IMR-90 (cell line): ENCODE data around the gene STAT4. TPM values are rescaled to one million over a fixed set of nuclear protein-coding genes. Genes with fewer than 3 reads are reported as not detected.
A peak's percentile ranks its signal among the peaks of the same experiment; 100 is the strongest.

Experiments used
- ATAC-seq: fragments of 200-7000 bp; cut with Tn5 transposase; 2 replicates; pipeline ENCODE4 v1.9.1; 2020; ENCODE audit warnings: low read depth, mild to moderate bottlenecking, moderate library complexity
- BruUV-seq: library from RNA; stranded (reverse); fragments of 400-500 nt; replicated peaks from 2 replicates; lab custom pipeline; 2021; lab: Mats Ljungman, UMichigan
- CTCF ChIA-PET: fragments of 300-600 bp; formaldehyde crosslinking; extraction: SDS; loops from one replicate; lab custom pipeline; 2021; ENCODE audit warnings: antibody characterized with exemption; lab: Yijun Ruan, JAX
- POLR2A ChIA-PET: fragments of 300-600 bp; sonication (Branson Sonifier 250); formaldehyde crosslinking; loops from one replicate; lab custom pipeline; 2022; ENCODE audit warnings: antibody characterized with exemption; ENCODE audit not compliant: unreplicated experiment; lab: Charles Lee
- DNase-seq: peaks from one replicate; pipeline ENCODE4 v3.0.0; 2013
- H2AFZ ChIP-seq: replicated peaks from 2 replicates; pipeline ENCODE3; 2013; ENCODE audit warnings: low read length, mild to moderate bottlenecking; ENCODE audit not compliant: poor library complexity
- H2AK5ac ChIP-seq: 2 replicates; pipeline ENCODE4 v1.6.1; 2013; ENCODE audit warnings: low read depth, low read length, inconsistent platforms
- H2AK9ac ChIP-seq: replicated peaks from 2 replicates; pipeline ENCODE3; 2013; ENCODE audit warnings: mild to moderate bottlenecking, low read depth, low read length, moderate library complexity; ENCODE audit not compliant: poor library complexity
- H2BK120ac ChIP-seq: 2 replicates; pipeline ENCODE4 v1.6.1; 2013; ENCODE audit warnings: low read depth, low read length, inconsistent platforms
- H2BK15ac ChIP-seq: 3 replicates; pipeline ENCODE4 v1.6.1; 2013; ENCODE audit warnings: low read depth, low read length, inconsistent platforms
- H2BK20ac ChIP-seq: 2 replicates; pipeline ENCODE4 v1.6.1; 2013; ENCODE audit warnings: low read depth, mild to moderate bottlenecking, inconsistent platforms, low read length, moderate library complexity
- H2BK5ac ChIP-seq: 2 replicates; pipeline ENCODE4 v1.6.1; 2013; ENCODE audit warnings: mild to moderate bottlenecking, low read depth, low read length, inconsistent platforms; ENCODE audit not compliant: poor library complexity, severe bottlenecking
- H3K14ac ChIP-seq: replicated peaks from 2 replicates; pipeline ENCODE4 v1.6.1; 2013; ENCODE audit warnings: low read depth, low read length, inconsistent platforms
- H3K18ac ChIP-seq: 2 replicates; pipeline ENCODE4 v1.6.1; 2013; ENCODE audit warnings: low read depth, low read length, control low read depth
- H3K23ac ChIP-seq: 2 replicates; pipeline ENCODE4 v1.6.1; 2013; ENCODE audit warnings: low read depth, low read length, inconsistent platforms
- H3K27ac ChIP-seq: 2 replicates; pipeline ENCODE4 v1.5.1; 2013; ENCODE audit warnings: mild to moderate bottlenecking, control low read depth, low read length; ENCODE audit not compliant: insufficient read depth
- H3K27me3 ChIP-seq: 2 replicates; pipeline ENCODE4 v1.6.1; 2013; ENCODE audit warnings: low read length; ENCODE audit not compliant: control insufficient read depth, insufficient read depth
- H3K36me3 ChIP-seq: 2 replicates; pipeline ENCODE4 v1.6.1; 2013; ENCODE audit warnings: low read length, mixed read lengths; ENCODE audit not compliant: control insufficient read depth, insufficient read depth
- H3K4ac ChIP-seq: 2 replicates; pipeline ENCODE4 v1.6.1; 2013; ENCODE audit warnings: low read depth, low read length, inconsistent platforms
- H3K4me1 ChIP-seq: 2 replicates; pipeline ENCODE4 v1.6.1; 2013; ENCODE audit warnings: low read length, mixed read lengths; ENCODE audit not compliant: control insufficient read depth, insufficient read depth
- H3K4me2 ChIP-seq: 2 replicates; pipeline ENCODE4 v1.6.1; 2013; ENCODE audit warnings: low read depth, mild to moderate bottlenecking, control low read depth, low read length, moderate library complexity
- H3K4me3 ChIP-seq: 2 replicates; pipeline ENCODE4 v1.5.1; 2013; ENCODE audit warnings: low read depth, mild to moderate bottlenecking, control low read depth, low read length, moderate library complexity; ENCODE audit not compliant: insufficient read depth
- H3K56ac ChIP-seq: 2 replicates; pipeline ENCODE4 v1.6.1; 2013; ENCODE audit warnings: low read length, inconsistent platforms; ENCODE audit not compliant: insufficient read depth; ENCODE audit errors: extremely low read depth
- H3K79me1 ChIP-seq, 2 experiments: 2 replicates each; pipeline ENCODE4 v1.6.1; 2013; ENCODE audit warnings: low read length in 2 of 2, inconsistent platforms in 1 of 2, low read depth in 1 of 2
- H3K9ac ChIP-seq: 2 replicates; pipeline ENCODE4 v1.6.1; 2013; ENCODE audit warnings: low read depth, low read length, control low read depth
- H3K9me1 ChIP-seq: 2 replicates; pipeline ENCODE4 v1.6.1; 2013; ENCODE audit warnings: low read length, inconsistent platforms; ENCODE audit not compliant: insufficient read depth
- H3K9me3 ChIP-seq: 2 replicates; pipeline ENCODE4 v1.6.1; 2013; ENCODE audit warnings: low read length; ENCODE audit not compliant: control insufficient read depth, insufficient read depth
- H4K20me1 ChIP-seq: 2 replicates; pipeline ENCODE4 v1.6.1; 2013; ENCODE audit warnings: low read length, inconsistent platforms; ENCODE audit not compliant: insufficient read depth
- H4K5ac ChIP-seq: 2 replicates; pipeline ENCODE4 v1.6.1; 2013; ENCODE audit warnings: mild to moderate bottlenecking, low read depth, low read length, control low read depth
- H4K8ac ChIP-seq, 2 experiments: 2 replicates each; pipeline ENCODE4 v1.6.1; 2013; ENCODE audit warnings: low read depth in 2 of 2, low read length in 2 of 2, control low read depth in 1 of 2, inconsistent platforms in 1 of 2
- H4K91ac ChIP-seq: 2 replicates; pipeline ENCODE4 v1.6.1; 2013; ENCODE audit warnings: low read depth, low read length, inconsistent platforms; ENCODE audit not compliant: insufficient read depth
- MAZ ChIP-seq: IDR thresholded peaks from 2 replicates; pipeline ENCODE4 v1.6.1; 2012; ENCODE audit warnings: low read depth, mild to moderate bottlenecking, low read length, improper control_type of control experiment, moderate library complexity, borderline replicate concordance
- RAD21 ChIP-seq: IDR thresholded peaks from 2 replicates; pipeline ENCODE4 v1.6.1; 2012; ENCODE audit warnings: low read length, improper control_type of control experiment
- RCOR1 ChIP-seq: IDR thresholded peaks from 2 replicates; pipeline ENCODE4 v1.6.1; 2012; ENCODE audit warnings: mild to moderate bottlenecking, low read length, improper control_type of control experiment; ENCODE audit not compliant: insufficient replicate concordance
- SMC3 ChIP-seq: fragments of 150-350 bp; IDR thresholded peaks from 2 replicates; pipeline ENCODE4 v1.6.1; 2016; ENCODE audit warnings: low read depth, mild to moderate bottlenecking, antibody characterized with exemption, low read length, moderate library complexity
- WGBS, 2 experiments: methylation state at CpG; one replicate each; pipeline versions ENCODE4 v1.1.5 to v1.1.7; 2013; ENCODE audit warnings: missing lambda C conversion rate in 2 of 2; ENCODE audit not compliant: insufficient read length in 1 of 2; ENCODE audit errors: extremely low coverage in 2 of 2; 5-methylcytosine and 5-hydroxymethylcytosine counted together
- dilution Hi-C: fragments of 300-500 bp; cut with HindIII; formaldehyde crosslinking; loops from one replicate; pipeline ENCODE4 v1.14.3; 2018; ENCODE audit warnings: low sequenced_read_pairs; ENCODE audit not compliant: unreplicated experiment
- in situ Hi-C: fragments of 300-500 bp; cut with MboI; formaldehyde crosslinking; loops from 3 replicates; pipeline ENCODE4 v1.14.3; 2019; ENCODE audit warnings: low sequenced_read_pairs, inconsistent platforms, mixed read lengths
- intact Hi-C: fragments of 100-400 bp; cut with micrococcal nuclease; formaldehyde crosslinking; loops from 2 replicates; pipeline ENCODE4 v1.10.0; 2022
- polyA plus RNA-seq, 3 experiments: library from polyadenylated mRNA; depleted of rRNA; stranded (reverse); fragments of >200 nt; gene quantifications; 2 replicates each; pipeline ENCODE4 v1.2.3, GENCODE V29; 2012; ENCODE audit warnings: low replicate concordance in 1 of 3
- total RNA-seq: library from RNA; depleted of rRNA; stranded (reverse); fragments of >200 nt; gene quantifications from 2 replicates; pipeline ENCODE4 v1.2.3, GENCODE V29; 2012
- TF ChIP-seq, protein P1 (sequence below): conservative IDR thresholded peaks from 2 replicates; pipeline ENCODE4 v1.5.1; 2012; ENCODE audit warnings: mild to moderate bottlenecking, low read depth, low read length, improper control_type of control experiment

STAT4 gene
- total and polyA plus RNA-seq, 2 of the 4 experiments (the other 2 are of a cell fraction), result 0.36 to 0.48 TPM

DNA sequence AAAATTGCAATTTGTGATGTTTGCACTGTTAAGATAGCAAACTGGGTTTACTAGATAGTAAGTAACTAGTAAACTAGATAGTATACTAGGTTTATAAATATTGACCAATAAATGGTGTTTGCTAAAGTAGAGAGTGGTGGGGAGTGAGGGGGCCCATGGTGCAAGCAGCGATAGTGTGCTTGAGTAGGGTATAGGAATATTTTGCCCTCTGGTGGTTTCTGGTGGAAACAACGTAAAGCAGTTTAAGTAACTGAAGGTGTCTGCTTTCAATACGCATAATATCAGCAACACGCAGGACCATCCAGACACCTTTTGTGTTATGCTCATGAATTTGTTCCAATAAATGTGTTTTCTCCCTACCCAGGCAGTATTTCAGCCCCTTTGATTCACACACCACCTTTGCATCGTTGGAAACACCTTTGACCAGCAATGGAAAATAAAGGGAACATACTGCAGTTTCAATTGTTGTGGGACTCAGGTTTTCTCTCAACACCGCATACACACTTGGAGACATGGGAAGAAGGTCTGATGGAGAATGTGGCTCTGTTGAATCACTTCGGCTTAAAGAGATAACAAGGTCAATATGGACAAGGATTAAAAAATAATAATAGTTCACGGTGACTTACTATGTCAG, 120.2 kb downstream of the STAT4 start:
- Histone ChIP-seq H3K36me3 (no peaks in the 10 kb centered on the region), H3K9me1 (0 out of 2 replicates have a peak, but pooled peaks cover 3% of the 10 kb centered on the region), H3K4me3 (no peak overlapping the region), H2BK20ac (peak overlapping the region; percentile 69), H3K79me1 (no peaks in the 10 kb centered on the region), H3K23ac (no peak overlapping the region), H3K18ac (no peak overlapping the region), H3K14ac (0 out of 2 replicates have a peak overlapping the region, but pooled peaks have one; percentile 48), H4K8ac (no peak overlapping the region; a peak in 1 of 4 replicates), H2BK120ac (peak overlapping the region; percentile 44; the same call in 1 of the 2 replicates), H4K20me1 (no peaks in the 10 kb centered on the region), H4K5ac (no peak overlapping the region), H3K9me3 (no peaks in the 10 kb centered on the region), H2BK5ac (no peak overlapping the region), H2AFZ (peak overlapping the region; percentile 82), H3K27ac (no peak overlapping the region), H3K9ac (no peak overlapping the region), H2AK9ac (peak overlapping the region; percentile 47), H2AK5ac (peak overlapping the region; percentile 70; the same call in 1 of the 2 replicates), H3K4me1 (peaks cover 6% of the 10 kb centered on the region), H3K4ac (peak overlapping the region; percentile 36; the same call in 1 of the 2 replicates), H4K91ac (no peak overlapping the region), H2BK15ac (peak overlapping the region; percentile 47; the same call in 1 of the 3 replicates), H3K56ac (no peak overlapping the region), H3K4me2 (peak overlapping the region; percentile 52; the same call in 1 of the 2 replicates), H3K27me3 (no peaks in the 10 kb centered on the region)
- TF ChIP-seq SMC3, result peak; percentile 62
- 0 out of 2 replicates have a peak, but pooled peaks have one; percentile 21 for TF ChIP-seq MAZ
- TF ChIP-seq RCOR1, result no peak
- TF ChIP-seq RAD21, result peak; percentile 55
- TF ChIP-seq, protein P1, sequence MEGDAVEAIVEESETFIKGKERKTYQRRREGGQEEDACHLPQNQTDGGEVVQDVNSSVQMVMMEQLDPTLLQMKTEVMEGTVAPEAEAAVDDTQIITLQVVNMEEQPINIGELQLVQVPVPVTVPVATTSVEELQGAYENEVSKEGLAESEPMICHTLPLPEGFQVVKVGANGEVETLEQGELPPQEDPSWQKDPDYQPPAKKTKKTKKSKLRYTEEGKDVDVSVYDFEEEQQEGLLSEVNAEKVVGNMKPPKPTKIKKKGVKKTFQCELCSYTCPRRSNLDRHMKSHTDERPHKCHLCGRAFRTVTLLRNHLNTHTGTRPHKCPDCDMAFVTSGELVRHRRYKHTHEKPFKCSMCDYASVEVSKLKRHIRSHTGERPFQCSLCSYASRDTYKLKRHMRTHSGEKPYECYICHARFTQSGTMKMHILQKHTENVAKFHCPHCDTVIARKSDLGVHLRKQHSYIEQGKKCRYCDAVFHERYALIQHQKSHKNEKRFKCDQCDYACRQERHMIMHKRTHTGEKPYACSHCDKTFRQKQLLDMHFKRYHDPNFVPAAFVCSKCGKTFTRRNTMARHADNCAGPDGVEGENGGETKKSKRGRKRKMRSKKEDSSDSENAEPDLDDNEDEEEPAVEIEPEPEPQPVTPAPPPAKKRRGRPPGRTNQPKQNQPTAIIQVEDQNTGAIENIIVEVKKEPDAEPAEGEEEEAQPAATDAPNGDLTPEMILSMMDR, result peak; percentile 61
- intact Hi-C loops (no loop called here), dilution Hi-C loops (no loop called here), in situ Hi-C loops (no loop called here)
- ATAC-seq (peak; percentile 56; the same call in 1 of the 2 replicates), DNase-seq (peak; percentile 49)
- no TSS peak for BruUV-seq
- POLR2A ChIA-PET, result no interaction called here
- CTCF ChIA-PET, result no interaction called here
- WGBS, 2 experiments, result 88% methylated on average over 1 of the region's 8 CpGs; no CpG with 5 or more reads in 1 of the 2 experiments
